HG03066 (cell line): ENCODE data around the gene PTPRM.

Source experiments
- ATAC-seq: cut with Tn5 transposase; IDR thresholded peaks from one replicate; pipeline ENCODE4 v1.9.1; 2021; ENCODE audit warnings: low read depth; ENCODE audit not compliant: unreplicated experiment

The PTPRM gene

GRCh38 chr18:8130096-8130495, 563.0 kb downstream of the PTPRM start:
- ATAC-seq: no peak

DNA sequence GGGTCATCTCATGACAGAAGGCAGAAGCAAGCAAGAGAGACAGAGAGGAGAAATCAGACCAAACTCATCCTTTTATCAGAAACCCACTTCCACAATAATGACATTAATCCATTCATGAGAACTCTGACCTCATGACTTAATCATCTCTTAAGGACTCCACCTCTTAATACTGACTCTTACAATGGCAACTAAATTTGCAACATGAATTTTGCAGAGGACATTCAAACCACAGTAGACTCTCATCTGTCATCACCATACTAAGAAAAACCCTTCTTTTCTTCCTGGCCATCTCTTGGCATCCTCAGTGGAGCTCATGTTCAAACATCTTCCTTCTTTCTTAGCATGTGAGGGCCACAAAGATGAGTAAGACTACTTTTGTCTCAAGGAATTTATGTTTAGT, 565.9 kb downstream of the PTPRM start:
- ATAC-seq: no peak

GRCh38 chr18:8133888-8134287, 566.8 kb downstream of the PTPRM start:
- ATAC-seq: no peak

- ATAC-seq: no peak
Measured at GRCh38 chr18:8139127-8139527, 572.0 kb downstream of the PTPRM start.

GRCh38 chr18:8139891-8140406, 572.8 kb downstream of the PTPRM start:
- no peak for ATAC-seq

GRCh38 chr18:8140841-8141501, 573.9 kb downstream of the PTPRM start:
- no peak for ATAC-seq

GRCh38 chr18:8142131-8142711, 575.1 kb downstream of the PTPRM start:
- ATAC-seq: no peak

- ATAC-seq: no peak
Measured at GRCh38 chr18:8142932-8143331, 575.8 kb downstream of the PTPRM start.

DNA sequence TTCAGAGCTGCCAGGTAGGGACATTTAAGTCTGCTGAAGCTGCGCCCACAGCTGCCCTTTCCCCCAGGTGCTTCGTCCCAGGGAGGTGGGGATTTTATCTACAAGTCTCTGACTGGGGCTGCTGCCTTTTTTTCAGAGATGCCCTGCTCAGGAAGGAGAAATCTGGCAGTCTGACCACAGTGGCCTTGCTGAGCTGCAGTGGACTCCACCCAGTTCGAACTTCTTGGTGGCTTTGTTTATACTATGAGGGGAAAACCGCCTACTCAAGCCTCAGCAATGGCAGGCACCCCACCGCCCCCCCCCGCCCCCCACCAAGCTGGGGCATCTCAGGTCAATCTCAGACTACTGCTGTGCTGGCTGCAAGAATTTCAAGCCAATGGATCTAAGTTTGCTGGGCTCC, 584.1 kb downstream of the PTPRM start:
- no peak for ATAC-seq

GRCh38 chr18:8153887-8154583, 586.9 kb downstream of the PTPRM start:
- no peak for ATAC-seq

GRCh38 chr18:8162802-8163201, 595.7 kb downstream of the PTPRM start:
- no peak for ATAC-seq

GRCh38 chr18:8163286-8163959, 596.3 kb downstream of the PTPRM start:
- ATAC-seq: no peak

DNA sequence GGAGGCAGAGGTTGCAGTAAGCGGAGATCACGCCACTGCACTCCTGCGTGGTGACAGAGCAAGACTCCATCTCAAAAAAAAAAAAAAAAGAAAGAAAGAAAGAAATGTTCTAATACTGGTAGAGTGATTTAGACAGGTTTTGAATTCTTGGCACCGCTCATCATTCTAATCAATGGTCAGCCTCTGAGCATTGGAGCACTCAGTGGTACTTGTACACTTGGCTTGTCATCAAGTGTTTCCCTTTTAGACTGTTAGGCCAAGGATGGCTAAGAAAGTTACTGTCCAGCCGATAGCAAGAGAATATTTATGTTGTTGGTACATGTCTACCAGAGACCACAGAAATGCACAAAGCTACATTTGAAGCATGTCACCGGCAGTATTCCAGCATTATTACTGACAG, 598.0 kb downstream of the PTPRM start:
- ATAC-seq: no peak

GRCh38 chr18:8167026-8167425, 599.9 kb downstream of the PTPRM start:
- ATAC-seq: no peak

DNA sequence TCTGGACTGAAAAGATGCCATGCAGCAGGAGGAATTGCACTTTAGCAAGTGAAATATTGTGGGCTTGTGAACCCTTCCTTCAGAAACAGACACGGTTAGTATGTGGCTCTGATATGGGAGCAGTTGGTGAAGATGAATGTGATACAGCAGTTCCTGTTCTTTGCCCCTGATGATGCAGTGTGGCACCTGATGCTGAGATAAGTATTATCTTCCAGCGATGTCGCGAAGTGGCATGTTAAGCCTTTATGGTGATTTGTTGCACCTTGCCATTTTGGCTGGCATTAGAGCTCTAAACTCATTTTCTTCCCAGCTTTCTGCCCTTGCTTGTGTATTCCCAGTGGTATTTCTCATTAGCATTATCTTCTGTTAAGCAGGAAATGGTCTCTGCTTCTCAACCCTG, 600.6 kb downstream of the PTPRM start:
- no peak for ATAC-seq

DNA sequence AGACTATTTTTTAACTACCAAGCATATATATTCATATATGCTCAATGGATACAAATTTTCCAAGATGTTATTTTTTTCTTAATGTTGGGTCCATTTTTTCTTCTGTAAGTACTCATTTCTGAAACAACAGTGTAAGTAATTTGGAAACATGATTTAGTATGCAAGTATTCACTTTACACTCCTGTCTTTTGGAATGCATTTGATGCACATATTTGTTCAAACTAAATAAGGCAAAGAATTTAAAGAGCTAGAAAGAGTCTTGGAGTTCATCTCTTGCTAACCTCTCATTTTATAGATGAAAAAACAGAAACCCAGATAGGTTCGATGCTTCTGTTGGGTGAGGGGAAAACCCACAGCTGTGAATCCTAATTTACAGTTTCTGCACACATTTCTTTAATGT, 602.6 kb downstream of the PTPRM start:
- no peak for ATAC-seq

DNA sequence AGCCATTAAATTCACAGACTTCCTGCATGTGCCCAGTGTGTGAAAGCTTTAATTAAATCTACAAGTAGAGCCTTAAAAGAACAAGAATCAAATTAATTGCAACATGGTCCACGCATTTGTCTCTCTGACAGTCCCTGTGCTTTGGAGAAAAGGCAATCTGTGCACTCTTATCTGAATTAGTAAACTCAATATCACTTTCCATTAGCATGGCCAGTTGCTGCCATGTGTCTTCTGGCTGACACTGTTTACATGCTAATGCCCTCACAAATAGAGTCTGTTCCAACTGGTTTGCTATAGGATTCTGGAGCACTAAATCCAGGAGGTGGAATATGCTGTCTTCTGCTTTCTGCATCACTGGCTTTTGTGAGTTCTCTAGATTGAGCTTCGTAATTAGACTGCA, 607.7 kb downstream of the PTPRM start:
- ATAC-seq: no peak

DNA sequence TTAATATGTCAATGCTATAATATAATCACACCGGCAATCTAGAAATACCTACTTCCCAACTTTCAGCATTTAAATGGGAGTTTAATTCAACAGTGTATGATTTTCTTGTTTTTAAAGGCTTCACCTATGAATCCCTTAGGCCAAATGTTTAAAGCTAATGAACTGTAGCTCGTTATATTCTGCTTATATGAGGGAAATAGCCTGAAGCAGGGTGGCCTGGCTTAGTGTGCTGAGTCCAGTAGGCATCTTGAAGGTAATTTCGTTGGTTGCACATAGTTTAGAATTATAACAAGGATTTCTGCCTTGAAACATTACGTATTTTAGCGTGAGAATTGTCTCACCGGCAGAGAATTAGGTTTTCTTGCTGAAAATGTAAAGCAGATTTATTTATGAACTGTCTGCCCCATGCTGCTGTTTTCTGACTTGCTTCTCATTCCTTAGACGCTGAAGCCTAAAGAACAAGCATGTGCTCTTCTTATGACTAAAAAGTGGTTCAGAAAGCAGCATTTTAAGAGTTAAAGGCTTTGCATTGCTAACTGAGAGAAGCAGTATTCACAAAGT, 608.5 kb downstream of the PTPRM start:
- ATAC-seq: no peak

- ATAC-seq: no peak
Measured at GRCh38 chr18:8176109-8176508, 609.0 kb downstream of the PTPRM start.

DNA sequence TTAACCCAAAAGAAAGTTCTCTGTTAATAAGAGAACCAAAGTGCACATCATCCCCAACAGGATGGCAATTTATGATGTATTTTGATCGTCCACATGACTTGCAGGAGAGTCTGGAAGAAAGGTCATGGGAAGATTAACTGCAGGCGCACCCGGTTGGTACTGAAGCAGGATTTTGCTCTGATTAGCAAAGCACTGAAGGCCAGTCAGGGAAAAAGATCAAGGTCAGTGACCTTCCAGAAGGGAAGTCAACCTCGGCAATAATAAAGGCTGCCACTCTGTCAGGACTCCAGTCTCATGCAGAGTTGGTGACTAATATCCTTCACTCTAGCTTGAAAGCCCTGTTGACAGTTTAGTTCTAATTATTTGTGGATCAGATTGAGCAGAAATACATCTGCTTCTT, 609.4 kb downstream of the PTPRM start:
- no peak for ATAC-seq
